ENCODE measurements around the gene RGS9BP.

Gene RGS9BP

DNA sequence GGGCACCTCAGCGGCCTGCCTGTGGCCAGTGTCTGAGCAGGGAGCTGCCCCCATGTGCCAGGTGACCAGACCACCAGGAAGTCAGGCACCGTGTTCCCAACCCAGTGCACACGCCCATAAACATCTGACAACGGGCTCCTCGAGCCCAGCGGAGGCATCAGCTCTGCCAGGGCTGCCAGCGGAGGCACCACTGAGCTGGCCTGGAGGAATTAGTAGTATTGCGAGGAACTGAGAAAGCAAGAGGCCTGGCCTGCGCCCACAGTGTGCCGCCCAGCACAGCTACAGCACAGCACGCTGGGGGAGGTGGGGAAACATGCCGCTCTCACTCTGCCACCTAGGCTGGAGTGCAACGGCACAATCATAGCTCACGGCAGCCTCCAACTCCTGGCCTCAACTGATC is 45.3 kb upstream of the RGS9BP start:
- H3F3A ChIP-seq (ENCODE audit: insufficient read depth, low read length), result no peaks in the 10 kb centered on the region
- H3K79me2 ChIP-seq (ENCODE audit: low read length), result no peaks in the 10 kb centered on the region
- no peaks in the 10 kb centered on the region for H3K9me2 ChIP-seq (replicated peaks; ENCODE audit: insufficient read depth, low read length)
- no peak overlapping the region for H3K4me3 ChIP-seq (ENCODE audit: low read length)
- no peaks in the 10 kb centered on the region for H3K27me3 ChIP-seq (replicated peaks; ENCODE audit: insufficient read depth, low read length)
- no peak overlapping the region for H3K9ac ChIP-seq (ENCODE audit: low read length)
- TF ChIP-seq CTCF (IDR thresholded peaks at IDR 0.05; ENCODE audit: low read length) (no peak), EZH2phosphoT487 (IDR thresholded peaks at IDR 0.05; ENCODE audit: low read length) (no peak), EZH2 (optimal IDR thresholded peaks at IDR 0.05; ENCODE audit: low read depth, low read length) (no peak)
- H3K4me2 ChIP-seq (ENCODE audit: low read depth, low read length), result no peak overlapping the region
- no peaks in the 10 kb centered on the region for H3K4me1 ChIP-seq (ENCODE audit: low read length)
- H4K20me1 ChIP-seq (ENCODE audit: insufficient read depth, low read length), result no peaks in the 10 kb centered on the region
- no peak for DNase-seq
- no peak overlapping the region for H3K27ac ChIP-seq (ENCODE audit: low read length)
- H3K36me3 ChIP-seq (replicated peaks; ENCODE audit: insufficient read depth, low read length), result no peaks in the 10 kb centered on the region
- no peak overlapping the region for H2AFZ ChIP-seq (ENCODE audit: low read length)
- no peaks in the 10 kb centered on the region for H3K9me3 ChIP-seq (replicated peaks; ENCODE audit: insufficient read depth, low read length)

GRCh38 chr19:32631381-32631780 is 44.3 kb upstream of the RGS9BP start:
- no peak overlapping the region for H3K4me3 ChIP-seq (ENCODE audit: low read length)
- H4K20me1 ChIP-seq (ENCODE audit: insufficient read depth, low read length), result no peaks in the 10 kb centered on the region
- H3K79me2 ChIP-seq (ENCODE audit: low read length), result no peaks in the 10 kb centered on the region
- no peak overlapping the region for H3K4me2 ChIP-seq (ENCODE audit: low read depth, low read length)
- no peaks in the 10 kb centered on the region for H3K9me2 ChIP-seq (replicated peaks; ENCODE audit: insufficient read depth, low read length)
- no peak for DNase-seq
- H3K27ac ChIP-seq (ENCODE audit: low read length), result no peak overlapping the region
- H3K27me3 ChIP-seq (replicated peaks; ENCODE audit: insufficient read depth, low read length), result no peaks in the 10 kb centered on the region
- no peaks in the 10 kb centered on the region for H3K36me3 ChIP-seq (replicated peaks; ENCODE audit: insufficient read depth, low read length)
- TF ChIP-seq EZH2phosphoT487 (IDR thresholded peaks at IDR 0.05; ENCODE audit: low read length), result no peak
- TF ChIP-seq EZH2 (optimal IDR thresholded peaks at IDR 0.05; ENCODE audit: low read depth, low read length), result no peak
- TF ChIP-seq CTCF (IDR thresholded peaks at IDR 0.05; ENCODE audit: low read length), result no peak
- H3K9me3 ChIP-seq (replicated peaks; ENCODE audit: insufficient read depth, low read length), result no peaks in the 10 kb centered on the region
- H3K4me1 ChIP-seq (ENCODE audit: low read length), result no peaks in the 10 kb centered on the region
- H3K9ac ChIP-seq (ENCODE audit: low read length), result no peak overlapping the region
- H3F3A ChIP-seq (ENCODE audit: insufficient read depth, low read length), result no peaks in the 10 kb centered on the region
- H2AFZ ChIP-seq (ENCODE audit: low read length), result no peak overlapping the region

DNA sequence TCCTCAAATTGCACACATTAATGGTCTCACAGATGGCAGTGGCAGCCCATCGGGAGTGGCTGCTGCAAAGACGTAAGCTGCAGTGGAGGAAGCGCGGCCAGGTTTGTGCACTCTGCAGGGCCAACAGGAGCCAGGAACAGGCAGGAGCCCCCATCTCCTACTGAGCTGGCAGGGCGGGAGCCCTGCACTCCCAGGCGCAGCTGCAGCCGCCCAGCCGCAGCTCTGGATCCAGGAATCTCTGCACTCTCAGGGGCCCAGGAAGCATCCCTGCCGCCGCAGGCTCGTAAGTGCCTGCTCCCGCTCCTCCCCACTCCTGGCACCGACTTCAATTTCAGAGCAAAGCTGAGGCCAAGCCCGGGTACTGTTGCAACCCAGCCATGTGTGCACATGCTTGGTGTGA is 38.2 kb upstream of the RGS9BP start:
- H3K27ac ChIP-seq (ENCODE audit: low read length), result no peak overlapping the region
- no peak overlapping the region for H2AFZ ChIP-seq (ENCODE audit: low read length)
- no peaks in the 10 kb centered on the region for H3K27me3 ChIP-seq (replicated peaks; ENCODE audit: insufficient read depth, low read length)
- H3K9ac ChIP-seq (ENCODE audit: low read length), result no peak overlapping the region
- no peaks in the 10 kb centered on the region for H3K9me3 ChIP-seq (replicated peaks; ENCODE audit: insufficient read depth, low read length)
- no peaks in the 10 kb centered on the region for H3K4me1 ChIP-seq (ENCODE audit: low read length)
- no peak overlapping the region for H3K4me2 ChIP-seq (ENCODE audit: low read depth, low read length)
- no peaks in the 10 kb centered on the region for H4K20me1 ChIP-seq (ENCODE audit: insufficient read depth, low read length)
- no peaks in the 10 kb centered on the region for H3K9me2 ChIP-seq (replicated peaks; ENCODE audit: insufficient read depth, low read length)
- DNase-seq, result no peak
- TF ChIP-seq EZH2 (optimal IDR thresholded peaks at IDR 0.05; ENCODE audit: low read depth, low read length) (no peak), EZH2phosphoT487 (IDR thresholded peaks at IDR 0.05; ENCODE audit: low read length) (no peak), CTCF (IDR thresholded peaks at IDR 0.05; ENCODE audit: low read length) (no peak)
- no peak overlapping the region for H3K4me3 ChIP-seq (ENCODE audit: low read length)
- H3K79me2 ChIP-seq (ENCODE audit: low read length), result no peaks in the 10 kb centered on the region
- H3F3A ChIP-seq (ENCODE audit: insufficient read depth, low read length), result no peaks in the 10 kb centered on the region
- no peaks in the 10 kb centered on the region for H3K36me3 ChIP-seq (replicated peaks; ENCODE audit: insufficient read depth, low read length)
